HepG2 (cell line): ENCODE measurements around the gene PRRT2. TPM values are rescaled to one million over a fixed set of nuclear protein-coding genes. Genes with fewer than 3 reads are reported as not detected.

Experiments
- AFF4 ChIP-seq: sonication (generic); formaldehyde crosslinking; IDR thresholded peaks from 2 replicates; pipeline ENCODE4 v1.4.0; 2020; ENCODE audit warnings: missing genetic modification reagents
- ARID2 ChIP-seq: sonication (generic); formaldehyde crosslinking; IDR thresholded peaks from 2 replicates; pipeline ENCODE4 v1.8.1; 2022; ENCODE audit warnings: mild to moderate bottlenecking, missing genetic modification reagents, borderline replicate concordance
- ARID3A ChIP-seq: IDR thresholded peaks from 2 replicates; pipeline ENCODE4 v1.6.1; 2012; ENCODE audit warnings: low read depth, low read length, improper control_type of control experiment
- ATF2 ChIP-seq: sonication (generic); formaldehyde crosslinking; IDR thresholded peaks from 2 replicates; pipeline ENCODE4 v1.4.0; 2020; ENCODE audit warnings: missing genetic modification reagents
- EED ChIP-seq: sonication (generic); formaldehyde crosslinking; IDR thresholded peaks from 2 replicates; pipeline ENCODE4 v1.5.0; 2020; ENCODE audit warnings: mild to moderate bottlenecking, missing genetic modification reagents
- ERF ChIP-seq: IDR thresholded peaks from 2 replicates; pipeline ENCODE4 v1.6.1; 2018; ENCODE audit warnings: missing biosample characterization, missing genetic modification reagents
- EZH2 ChIP-seq: conservative IDR thresholded peaks from 2 replicates; pipeline ENCODE4 v1.6.1; 2012; ENCODE audit warnings: mild to moderate bottlenecking, low read depth, low read length, moderate library complexity
- HIVEP1 ChIP-seq: sonication (generic); formaldehyde crosslinking; IDR thresholded peaks from 2 replicates; pipeline ENCODE4 v1.4.0; 2020; ENCODE audit warnings: mild to moderate bottlenecking, missing genetic modification reagents
- HMG20A ChIP-seq: IDR thresholded peaks from 2 replicates; pipeline ENCODE4 v1.6.1; 2016; ENCODE audit warnings: borderline replicate concordance
- HOXA7 ChIP-seq: sonication (generic); formaldehyde crosslinking; IDR thresholded peaks from 2 replicates; pipeline ENCODE4 v1.8.1; 2022; ENCODE audit warnings: mild to moderate bottlenecking, missing genetic modification reagents, moderate library complexity
- MTA1 ChIP-seq: sonication (generic); formaldehyde crosslinking; IDR thresholded peaks from 2 replicates; pipeline ENCODE4 v1.4.0; 2020; ENCODE audit warnings: missing genetic modification reagents, mild to moderate bottlenecking, borderline replicate concordance
- MZF1 ChIP-seq: sonication (generic); formaldehyde crosslinking; IDR thresholded peaks from 2 replicates; pipeline ENCODE4 v1.8.1; 2023; ENCODE audit warnings: mild to moderate bottlenecking, missing genetic modification reagents, borderline replicate concordance
- NCOA1 ChIP-seq: sonication (generic); formaldehyde crosslinking; IDR thresholded peaks from 2 replicates; pipeline ENCODE4 v1.9.0; 2021; ENCODE audit warnings: missing genetic modification reagents
- RFX5 ChIP-seq: IDR thresholded peaks from 2 replicates; pipeline ENCODE4 v1.6.1; 2011; ENCODE audit warnings: low read depth, low read length, improper control_type of control experiment
- TOE1 ChIP-seq: sonication (generic); formaldehyde crosslinking; IDR thresholded peaks from 2 replicates; pipeline ENCODE4 v1.4.0; 2020; ENCODE audit warnings: mild to moderate bottlenecking, missing genetic modification reagents
- ZFP90 ChIP-seq: sonication (generic); formaldehyde crosslinking; IDR thresholded peaks from 2 replicates; pipeline ENCODE4 v1.8.0; 2022; ENCODE audit warnings: missing genetic modification reagents, mild to moderate bottlenecking, inconsistent platforms, borderline replicate concordance
- ZHX1 ChIP-seq: sonication (generic); formaldehyde crosslinking; IDR thresholded peaks from 2 replicates; pipeline ENCODE4 v1.8.1; 2022; ENCODE audit warnings: low read depth, mild to moderate bottlenecking, missing genetic modification reagents
- ZNF317 ChIP-seq: sonication (generic); formaldehyde crosslinking; IDR thresholded peaks from 2 replicates; pipeline ENCODE4 v1.5.0; 2020; ENCODE audit warnings: mild to moderate bottlenecking, missing genetic modification reagents
- ZNF335 ChIP-seq: sonication (generic); formaldehyde crosslinking; IDR thresholded peaks from 2 replicates; pipeline ENCODE4 v1.4.0; 2020; ENCODE audit warnings: missing genetic modification reagents
- polyA plus RNA-seq, 8 experiments: library from polyadenylated mRNA; depleted of rRNA in 3 of 8; stranded (reverse) in 7 of 8; unstranded in 1 of 8; fragments of >200 nt; fragmentation: Illumina TruSeq in 4 of 8; extraction: Trizol in 4 of 8; gene quantifications; 2 replicates each; pipeline versions ENCODE4 v1.2.1 to v1.2.3, GENCODE V29; 2011 to 2016; ENCODE audit warnings: low read depth in 4 of 8, missing spikeins in 1 of 8, mixed read lengths in 1 of 8; ENCODE audit not compliant: insufficient read depth in 1 of 8
- total RNA-seq, 5 experiments: library from RNA; depleted of rRNA; stranded (reverse); fragments of >200 nt; fragmentation: Illumina TruSeq; extraction: Trizol; gene quantifications; 2 replicates each; pipeline ENCODE4 v1.2.3, GENCODE V29; 2016; ENCODE audit warnings: low read depth in 1 of 5

The PRRT2 gene
- total and polyA plus RNA-seq, 2 of the 13 experiments (the other 11 are each of a cell fraction or from before 2014, with no cell fraction given): 0.51 to 1.1 TPM

- TF ChIP-seq RFX5 (peak; percentile 37; the same call in 1 of the 2 replicates), NCOA1 (CRISPR knock-in tag) (peak; percentile 66; the same call in 1 of the 2 replicates), ZHX1 (CRISPR knock-in tag) (peak; percentile 96), ARID2 (CRISPR knock-in tag) (no peak), AFF4 (CRISPR knock-in tag) (0 out of 2 replicates have a peak, but pooled peaks have one; percentile 1), EED (peak; percentile 74), HIVEP1 (CRISPR knock-in tag) (peak; percentile 90), HOXA7 (CRISPR knock-in tag) (no peak), TOE1 (CRISPR knock-in tag) (0 out of 2 replicates have a peak, but pooled peaks have one; percentile 25), MZF1 (CRISPR knock-in tag) (peak; percentile 57; the same call in 1 of the 2 replicates), ERF (CRISPR knock-in tag) (peak; percentile 96), HMG20A (CRISPR knock-in tag) (0 out of 2 replicates have a peak, but pooled peaks have one; percentile 40), ARID3A (peak; percentile 43; the same call in 1 of the 2 replicates), ATF2 (CRISPR knock-in tag) (peak; percentile 87; the same call in 1 of the 2 replicates), EZH2 (no peak), ZNF335 (CRISPR knock-in tag) (peak; percentile 61), ZFP90 (CRISPR knock-in tag) (peak; percentile 84; the same call in 1 of the 2 replicates), ZNF317 (CRISPR knock-in tag) (no peak; the same call in none of the 2 replicates), MTA1 (CRISPR knock-in tag) (peak; percentile 64; the same call in 1 of the 2 replicates)
These were observed 4.0 kb downstream of the PRRT2 start, which contains the start of gene PAGR1 (continued) for GRCh38 chr16:29815793-29816693.
